Endothelial cell of umbilical vein (primary cell): ENCODE results near the gene HTT-AS.

Experiments
- EZH2 ChIP-seq: IDR thresholded peaks from 2 replicates; pipeline ENCODE4 v1.6.1; 2012; ENCODE audit warnings: borderline replicate concordance, low read depth, mild to moderate bottlenecking, moderate library complexity, low read length, inconsistent platforms; ENCODE audit not compliant: severe bottlenecking
- FOS ChIP-seq: IDR thresholded peaks from 2 replicates; pipeline ENCODE4 v1.6.1; 2011; ENCODE audit warnings: mild to moderate bottlenecking, low read length, moderate library complexity, borderline replicate concordance; ENCODE audit not compliant: insufficient read depth
- GATA2 ChIP-seq: IDR thresholded peaks from 2 replicates; pipeline ENCODE4 v1.7.0; 2011; ENCODE audit warnings: low read depth, mild to moderate bottlenecking, moderate library complexity, mixed read lengths, low read length; ENCODE audit not compliant: insufficient read length, insufficient read depth
- POLR2A ChIP-seq: IDR thresholded peaks from 2 replicates; pipeline ENCODE4 v1.6.1; 2012; ENCODE audit warnings: low read depth, mild to moderate bottlenecking, control low read depth, low read length
- POLR2AphosphoS5 ChIP-seq: IDR thresholded peaks from 2 replicates; pipeline ENCODE4 v1.6.1; 2012; ENCODE audit warnings: low read depth, mild to moderate bottlenecking, control low read depth, low read length, moderate library complexity; ENCODE audit not compliant: insufficient read depth
- TF ChIP-seq, protein P1 (sequence below), 2 donors: IDR thresholded peaks; 1 replicate in 1 of 2; 2 replicates in 1 of 2; pipeline ENCODE4 v1.5.1; 2011; ENCODE audit warnings: low read length in 2 of 2, mild to moderate bottlenecking in 2 of 2, moderate library complexity in 2 of 2, control low read depth in 1 of 2, inconsistent platforms in 1 of 2, low read depth in 1 of 2; ENCODE audit not compliant: insufficient read depth in 1 of 2; ENCODE audit errors: extremely low read depth in 1 of 2
- TF ChIP-seq, protein P2 (sequence below): IDR thresholded peaks from 2 replicates; pipeline ENCODE4 v1.6.1; 2011; ENCODE audit not compliant: insufficient read depth, insufficient read length

DNA sequence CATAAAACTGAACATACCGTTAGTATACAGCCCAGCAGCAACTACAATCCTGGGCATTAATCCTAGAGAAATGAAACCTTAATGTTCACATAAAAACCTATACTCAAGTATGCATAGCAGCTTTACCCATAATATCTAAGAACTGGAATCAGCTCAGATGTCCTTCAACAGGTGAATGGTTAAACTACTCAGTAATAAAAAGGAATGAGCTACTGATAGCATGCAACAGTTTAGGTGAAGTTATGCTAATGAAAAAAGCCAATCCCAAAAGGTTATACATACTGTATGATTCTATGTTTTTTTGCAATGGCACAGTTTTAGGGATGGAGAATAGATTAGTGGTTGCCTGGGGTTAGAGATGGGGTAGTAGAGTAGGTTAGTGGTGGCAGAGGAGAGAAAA lies 9.4 kb upstream of the HTT-AS start:
- TF ChIP-seq GATA2 = no peak
- TF ChIP-seq POLR2A = no peak
- no peak for TF ChIP-seq POLR2AphosphoS5
- TF ChIP-seq, protein P1, sequence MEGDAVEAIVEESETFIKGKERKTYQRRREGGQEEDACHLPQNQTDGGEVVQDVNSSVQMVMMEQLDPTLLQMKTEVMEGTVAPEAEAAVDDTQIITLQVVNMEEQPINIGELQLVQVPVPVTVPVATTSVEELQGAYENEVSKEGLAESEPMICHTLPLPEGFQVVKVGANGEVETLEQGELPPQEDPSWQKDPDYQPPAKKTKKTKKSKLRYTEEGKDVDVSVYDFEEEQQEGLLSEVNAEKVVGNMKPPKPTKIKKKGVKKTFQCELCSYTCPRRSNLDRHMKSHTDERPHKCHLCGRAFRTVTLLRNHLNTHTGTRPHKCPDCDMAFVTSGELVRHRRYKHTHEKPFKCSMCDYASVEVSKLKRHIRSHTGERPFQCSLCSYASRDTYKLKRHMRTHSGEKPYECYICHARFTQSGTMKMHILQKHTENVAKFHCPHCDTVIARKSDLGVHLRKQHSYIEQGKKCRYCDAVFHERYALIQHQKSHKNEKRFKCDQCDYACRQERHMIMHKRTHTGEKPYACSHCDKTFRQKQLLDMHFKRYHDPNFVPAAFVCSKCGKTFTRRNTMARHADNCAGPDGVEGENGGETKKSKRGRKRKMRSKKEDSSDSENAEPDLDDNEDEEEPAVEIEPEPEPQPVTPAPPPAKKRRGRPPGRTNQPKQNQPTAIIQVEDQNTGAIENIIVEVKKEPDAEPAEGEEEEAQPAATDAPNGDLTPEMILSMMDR (IDR thresholded peaks at IDR 0.05; ENCODE audit: extremely low read depth in 1 of 2, insufficient read depth in 1 of 2, low read depth in 1 of 2, low read length in 2 of 2) = no peak
- TF ChIP-seq EZH2 = no peak
- TF ChIP-seq, protein P2, sequence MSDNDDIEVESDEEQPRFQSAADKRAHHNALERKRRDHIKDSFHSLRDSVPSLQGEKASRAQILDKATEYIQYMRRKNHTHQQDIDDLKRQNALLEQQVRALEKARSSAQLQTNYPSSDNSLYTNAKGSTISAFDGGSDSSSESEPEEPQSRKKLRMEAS = no peak
- no peak for TF ChIP-seq FOS
